T1000 (cell line): ENCODE data around the gene RBM3.
A peak's percentile ranks its signal among the peaks of the same experiment; 100 is the strongest.
"Not testable (repeated sequence)": the region's sequence is repeated elsewhere in the genome, so short reads cannot be mapped to it uniquely, and the experiment has no call there.

ENCODE experiments used
- DNase-seq: peaks from one replicate; lab custom pipeline; 2025; ENCODE audit warnings: mixed read lengths; lab: John Stamatoyannopoulos, UW

The RBM3 gene

GRCh38 chrX:48574270-48575266 is at the start of gene RBM3:
Gene RBM3 (plus strand): TSS chrX:48574484. CDS start chrX:48575181, 697 bp downstream.
- DNase-seq: peak; percentile 85

- not testable (repeated sequence) for DNase-seq
These were observed 48.4 kb upstream of the RBM3 start for GRCh38 chrX:48525853-48526252.

- DNase-seq: no peak
These were observed 43.5 kb upstream of the RBM3 start for GRCh38 chrX:48530736-48531135.

GRCh38 chrX:48531358-48531959 is 42.8 kb upstream of the RBM3 start:
- peak; percentile 17 for DNase-seq

- DNase-seq: no peak
These were observed 42.1 kb upstream of the RBM3 start for GRCh38 chrX:48532161-48532560.

GRCh38 chrX:48533165-48533564 is 41.1 kb upstream of the RBM3 start:
- no peak for DNase-seq

GRCh38 chrX:48538641-48539344 is 35.5 kb upstream of the RBM3 start:
- DNase-seq: no peak

GRCh38 chrX:48539345-48540027 is 34.8 kb upstream of the RBM3 start, which contains the start of gene TBC1D25:
Gene TBC1D25 (plus strand): TSS chrX:48539714. CDS start chrX:48539798, 84 bp downstream.
- peak; percentile 98 for DNase-seq

- no peak for DNase-seq
These were observed 34.3 kb upstream of the RBM3 start for GRCh38 chrX:48540028-48540375.

GRCh38 chrX:48540480-48540879 is 33.8 kb upstream of the RBM3 start:
- DNase-seq: no peak

- no peak for DNase-seq
These were observed 33.0 kb upstream of the RBM3 start for GRCh38 chrX:48541140-48541814.

GRCh38 chrX:48548871-48549270 is 25.4 kb upstream of the RBM3 start:
- no peak for DNase-seq

- DNase-seq: not testable (repeated sequence)
These were observed 18.5 kb upstream of the RBM3 start for GRCh38 chrX:48555731-48556325.

GRCh38 chrX:48558271-48558670 is 16.0 kb upstream of the RBM3 start:
- no peak for DNase-seq

GRCh38 chrX:48559636-48560035 is 14.6 kb upstream of the RBM3 start:
- no peak for DNase-seq

GRCh38 chrX:48560056-48560455 is 14.2 kb upstream of the RBM3 start:
- DNase-seq: no peak

- no peak for DNase-seq
These were observed 13.6 kb upstream of the RBM3 start for GRCh38 chrX:48560681-48561080.

GRCh38 chrX:48569958-48570357 is 4.3 kb upstream of the RBM3 start:
- no peak for DNase-seq

- no peak for DNase-seq
These were observed 504 bp upstream of the RBM3 start for GRCh38 chrX:48573690-48574269.

- no peak for DNase-seq
These were observed 1.4 kb downstream of the RBM3 start for GRCh38 chrX:48575642-48576041.

- DNase-seq: no peak
These were observed 1.8 kb downstream of the RBM3 start for GRCh38 chrX:48576108-48576507.
